GM18511 (cell line): ENCODE measurements around the gene CNTN4.

Experiments
- ATAC-seq: cut with Tn5 transposase; IDR thresholded peaks from one replicate; pipeline ENCODE4 v1.9.1; 2021; ENCODE audit warnings: mild to moderate bottlenecking, moderate library complexity; ENCODE audit not compliant: unreplicated experiment

CNTN4 gene

GRCh38 chr3:2657971-2658370 is 559.3 kb downstream of the CNTN4 start:
- ATAC-seq = no peak

- no peak for ATAC-seq
Observed at GRCh38 chr3:2659896-2660295, 561.2 kb downstream of the CNTN4 start.

GRCh38 chr3:2661078-2661477 is 562.4 kb downstream of the CNTN4 start:
- no peak for ATAC-seq

GRCh38 chr3:2677501-2677900 is 578.8 kb downstream of the CNTN4 start:
- no peak for ATAC-seq

- no peak for ATAC-seq
Observed at GRCh38 chr3:2680236-2680635, 581.6 kb downstream of the CNTN4 start.

GRCh38 chr3:2684046-2684445 is 585.4 kb downstream of the CNTN4 start:
- ATAC-seq = no peak

GRCh38 chr3:2686816-2687502 is 588.3 kb downstream of the CNTN4 start:
- ATAC-seq = no peak

- ATAC-seq = no peak
Observed at GRCh38 chr3:2697589-2697988, 598.9 kb downstream of the CNTN4 start.

GRCh38 chr3:2701471-2701870 is 602.8 kb downstream of the CNTN4 start:
- ATAC-seq = no peak

- ATAC-seq = no peak
Observed at GRCh38 chr3:2706144-2706835, 607.6 kb downstream of the CNTN4 start.

GRCh38 chr3:2706836-2707210 is 608.2 kb downstream of the CNTN4 start:
- no peak for ATAC-seq

- ATAC-seq = no peak
Observed at GRCh38 chr3:2711081-2711480, 612.4 kb downstream of the CNTN4 start.

- no peak for ATAC-seq
Observed at GRCh38 chr3:2713923-2714322, 615.3 kb downstream of the CNTN4 start.

- ATAC-seq = peak; percentile 64
Observed at GRCh38 chr3:2714834-2715233, 616.2 kb downstream of the CNTN4 start.

GRCh38 chr3:2727101-2727500 is 628.4 kb downstream of the CNTN4 start:
- no peak for ATAC-seq

GRCh38 chr3:2727610-2728318 is 629.1 kb downstream of the CNTN4 start:
- no peak for ATAC-seq

GRCh38 chr3:2731843-2732242 is 633.2 kb downstream of the CNTN4 start:
- no peak for ATAC-seq

- no peak for ATAC-seq
Observed at GRCh38 chr3:2735392-2735894, 636.8 kb downstream of the CNTN4 start.

- ATAC-seq = no peak
Observed at GRCh38 chr3:2741516-2741915, 642.9 kb downstream of the CNTN4 start.

GRCh38 chr3:2765002-2765579 is 666.4 kb downstream of the CNTN4 start:
- peak; percentile 81 for ATAC-seq

- ATAC-seq = peak; percentile 30
Observed at GRCh38 chr3:2770451-2770850, 671.8 kb downstream of the CNTN4 start.
